Measurements from ENCODE around the gene APOD.

The APOD gene

DNA sequence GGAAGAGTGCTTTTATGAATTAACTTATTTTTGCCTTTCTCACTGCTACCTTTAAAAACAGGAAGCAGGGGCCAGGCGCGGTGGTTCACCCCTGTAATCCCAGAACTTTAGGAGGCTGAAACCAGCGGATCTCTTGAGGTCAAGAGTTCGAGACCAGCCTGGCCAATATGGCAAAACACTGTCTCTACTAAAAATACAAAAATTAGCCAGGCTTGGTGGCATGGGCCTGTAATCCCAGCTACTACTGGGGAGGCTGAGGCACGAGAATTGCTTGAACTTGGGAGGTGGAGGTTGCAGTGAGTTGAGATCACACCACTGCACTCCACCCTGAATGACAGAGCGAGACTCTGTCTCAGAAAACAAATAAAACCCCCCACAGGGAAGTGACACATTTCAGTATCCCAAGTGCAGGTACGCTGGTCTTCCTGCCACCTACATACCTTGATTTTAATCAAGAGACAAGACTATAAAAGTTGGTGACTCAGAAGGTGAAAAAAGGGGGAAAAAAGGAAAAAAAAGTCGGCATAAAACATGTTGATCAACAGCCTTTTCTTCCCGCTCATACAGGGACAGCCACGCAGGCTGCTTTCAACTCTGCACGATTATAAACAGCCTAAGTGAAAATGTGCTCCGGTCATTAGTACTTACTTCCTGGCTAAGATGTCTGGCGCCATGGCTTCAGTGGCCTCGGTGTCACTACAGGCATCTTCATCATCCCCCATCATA lies 59.4 kb downstream of the APOD start:
- DNase-seq (ENCODE audit: low read depth): no peak

DNA sequence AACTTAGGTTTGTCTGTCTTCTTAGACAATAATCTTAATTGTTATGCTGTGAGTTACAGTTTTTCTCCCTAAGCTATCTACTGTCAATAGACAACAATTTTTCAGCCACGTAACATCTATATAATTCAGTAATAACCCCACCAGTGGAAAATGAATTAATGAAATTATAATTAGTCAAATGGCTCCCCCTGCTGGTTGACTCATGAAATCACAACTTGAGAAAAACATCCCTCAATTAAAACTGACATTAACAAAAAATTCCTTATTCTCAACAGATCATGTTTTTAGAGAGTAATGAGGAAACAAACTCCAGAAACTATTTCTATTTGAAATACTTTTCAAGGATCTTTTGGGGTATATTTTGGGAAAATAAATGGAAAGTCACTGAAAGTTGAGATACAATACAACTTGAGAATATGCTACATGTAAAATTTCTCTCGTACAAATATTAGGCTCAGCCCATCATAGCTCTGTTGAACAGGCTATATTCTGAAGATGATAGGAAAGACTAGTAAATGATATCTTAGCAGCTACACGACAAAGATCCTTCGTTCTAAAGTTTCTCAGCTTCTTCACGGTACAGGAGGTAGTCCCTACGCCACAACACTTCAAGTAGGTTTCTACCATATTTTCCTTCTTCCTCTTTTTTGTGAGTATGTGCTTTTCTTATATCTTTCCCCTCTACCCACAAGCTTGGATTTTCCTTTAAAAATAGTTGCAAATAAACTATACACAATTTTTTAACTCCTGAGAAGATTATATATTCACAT lies 61.3 kb downstream of the APOD start:
- DNase-seq (ENCODE audit: low read depth): peak; percentile 60

Data from ELR (cell line).